CD4-positive, CD25-positive, alpha-beta regulatory T cell (primary cell): ENCODE data around the gene ELMO1. TPM values are rescaled to one million over a fixed set of nuclear protein-coding genes. Genes with fewer than 3 reads are reported as not detected.

Experiments used
- ATAC-seq, 2 donors: fragments of 150-1000 bp; cut with Tn5 transposase; one replicate each; pipeline ENCODE4 v1.10.0; 2021; ENCODE audit warnings: low read depth in 2 of 2, moderate number of reproducible peaks in 2 of 2, moderate library complexity in 1 of 2
- DNase-seq, 3 donors: peaks; one replicate each; pipeline versions ENCODE4 v3.0.0 to v3.0.0-alpha.2; 2012 to 2022; ENCODE audit warnings: mixed read lengths in 1 of 3
- H3K27ac ChIP-seq: one replicate; pipeline ENCODE4 v1.7.0; 2013; ENCODE audit warnings: mild to moderate bottlenecking, low read length; ENCODE audit not compliant: insufficient read depth, poor library complexity, severe bottlenecking
- H3K27me3 ChIP-seq: one replicate; pipeline ENCODE4 v1.7.0; 2013; ENCODE audit warnings: low read length; ENCODE audit not compliant: control insufficient read depth, insufficient read depth
- H3K36me3 ChIP-seq: one replicate; pipeline ENCODE4 v1.7.0; 2013; ENCODE audit warnings: mild to moderate bottlenecking, low read length, moderate library complexity; ENCODE audit not compliant: control insufficient read depth, insufficient read depth
- H3K4me1 ChIP-seq: 2 replicates; pipeline ENCODE4 v1.7.0; 2013; ENCODE audit warnings: mild to moderate bottlenecking, low read length; ENCODE audit not compliant: insufficient read depth, control insufficient read depth, poor library complexity, severe bottlenecking
- H3K4me3 ChIP-seq: one replicate; pipeline ENCODE4 v1.7.0; 2013; ENCODE audit warnings: low read depth, mild to moderate bottlenecking, low read length, moderate library complexity
- H3K9me3 ChIP-seq, 2 experiments: 1 replicate in 1 of 2; 2 replicates in 1 of 2; pipeline ENCODE4 v1.7.0; 2013; ENCODE audit warnings: low read length in 2 of 2, mild to moderate bottlenecking in 1 of 2, moderate library complexity in 1 of 2; ENCODE audit not compliant: control insufficient read depth in 2 of 2
- H3K27ac Mint-ChIP-seq, 3 donors: one replicate each; pipeline ENCODE4 v1.8.0; 2020 to 2022; ENCODE audit warnings: mild to moderate bottlenecking in 3 of 3, mixed read lengths in 3 of 3, moderate library complexity in 2 of 3
- H3K27me3 Mint-ChIP-seq: one replicate; pipeline ENCODE4 v1.8.0; 2022; ENCODE audit warnings: mild to moderate bottlenecking, mixed read lengths
- H3K36me3 Mint-ChIP-seq: one replicate; pipeline ENCODE4 v1.8.0; 2020; ENCODE audit warnings: mixed read lengths
- H3K4me1 Mint-ChIP-seq, 4 donors: one replicate each; pipeline ENCODE4 v1.8.0; 2020 to 2022; ENCODE audit warnings: mixed read lengths in 4 of 4, mild to moderate bottlenecking in 1 of 4
- H3K4me3 Mint-ChIP-seq, 4 donors: one replicate each; pipeline ENCODE4 v1.8.0; 2020 to 2022; ENCODE audit warnings: mild to moderate bottlenecking in 4 of 4, mixed read lengths in 4 of 4, moderate library complexity in 3 of 4
- H3K9me3 Mint-ChIP-seq, 7 donors: one replicate each; pipeline ENCODE4 v1.8.0; 2020 to 2022; ENCODE audit warnings: mixed read lengths in 7 of 7, mild to moderate bottlenecking in 3 of 7, moderate library complexity in 2 of 7
- polyA plus RNA-seq, 4 donors: library from polyadenylated mRNA; unstranded; fragments of 300-500 nt; fragmentation: Illumina TruSeq; gene quantifications; one replicate each; pipeline ENCODE4 v1.2.3, GENCODE V29; 2021
- total RNA-seq: library from RNA; stranded (reverse); gene quantifications from one replicate; pipeline ENCODE4 v1.2.3, GENCODE V29; 2022

ELMO1 gene
- total and polyA plus RNA-seq, 5 donors from 2014 or later = 39.5 to 162 (median 53.5) TPM

DNA sequence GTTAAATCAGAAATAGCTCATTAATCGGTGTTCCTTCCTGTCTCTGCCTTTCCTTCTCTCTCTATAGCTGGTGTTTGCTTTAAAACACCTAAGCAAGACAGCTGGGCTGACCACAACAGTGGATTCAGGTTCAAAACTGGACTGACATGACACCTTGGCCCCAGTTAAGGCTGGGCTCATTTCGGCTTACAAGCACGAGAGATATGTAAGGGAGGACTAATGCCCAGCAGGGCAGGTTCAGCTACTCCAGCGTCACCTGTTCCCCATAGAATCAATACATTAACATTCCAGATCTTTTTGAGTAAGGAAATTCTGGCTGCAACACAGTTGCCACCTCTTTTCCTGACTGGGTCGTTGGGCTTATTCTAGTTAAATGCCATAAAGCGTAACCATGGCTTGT lies 401.4 kb downstream of the ELMO1 start:
- Histone ChIP-seq H3K27me3 (no peaks in the 10 kb centered on the region), H3K9me3 (no peaks in the 10 kb centered on the region), H3K27ac (no peak overlapping the region), H3K36me3 (peaks cover 3% of the 10 kb centered on the region), H3K4me3 (no peak overlapping the region), H3K4me1 (no peaks in the 10 kb centered on the region)
- Mint-ChIP-seq H3K27ac (peak overlapping the region in 2 of 3 donors; percentile 23 to 36), H3K9me3 (peaks cover 0 to 4% (median 0%) of the 10 kb centered on the region in 7 donors), H3K4me3 (no peak overlapping the region), H3K36me3 (peaks cover 33% of the 10 kb centered on the region), H3K4me1 (peaks cover 2 to 27% (median 17%) of the 10 kb centered on the region in 4 donors), H3K27me3 (no peaks in the 10 kb centered on the region)
- DNase-seq (no peak), ATAC-seq (no peak)

DNA sequence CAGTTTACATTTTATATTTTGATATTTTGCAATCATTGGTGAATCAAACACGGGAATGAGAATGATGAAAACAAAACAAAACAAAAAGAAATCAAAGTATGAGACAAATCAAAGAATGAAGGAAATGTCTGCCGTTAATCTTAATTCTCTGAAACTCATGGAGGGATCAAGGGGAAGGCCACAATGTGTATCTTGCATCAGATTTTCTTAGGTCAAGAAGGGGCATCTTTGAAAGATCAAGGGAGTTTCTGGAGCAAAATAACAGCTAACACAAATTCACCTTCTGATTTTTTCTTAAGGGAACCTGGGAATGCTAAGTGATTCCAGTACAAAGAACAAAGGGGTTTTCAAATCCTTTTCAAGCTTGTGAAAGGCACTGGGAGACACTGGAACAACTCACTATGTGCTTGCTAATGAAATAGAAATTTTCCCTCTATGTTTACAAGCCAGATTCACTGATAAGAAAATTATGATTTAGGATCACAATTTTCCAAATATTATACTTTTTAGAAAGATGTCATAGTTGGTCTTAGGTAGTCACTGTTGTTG lies 402.1 kb downstream of the ELMO1 start:
- DNase-seq = no peak
- Mint-ChIP-seq H3K27ac (peak overlapping the region in 2 of 3 donors; percentile 9 to 36), H3K27me3 (no peaks in the 10 kb centered on the region), H3K9me3 (peaks cover 0 to 4% (median 0%) of the 10 kb centered on the region in 7 donors), H3K4me3 (no peak overlapping the region), H3K4me1 (peaks cover 0 to 23% (median 14%) of the 10 kb centered on the region in 4 donors), H3K36me3 (peaks cover 39% of the 10 kb centered on the region)
- Histone ChIP-seq H3K27me3 (no peaks in the 10 kb centered on the region), H3K27ac (no peak overlapping the region), H3K4me3 (no peak overlapping the region), H3K9me3 (no peaks in the 10 kb centered on the region), H3K4me1 (no peaks in the 10 kb centered on the region), H3K36me3 (peaks cover 3% of the 10 kb centered on the region)
- no peak for ATAC-seq

DNA sequence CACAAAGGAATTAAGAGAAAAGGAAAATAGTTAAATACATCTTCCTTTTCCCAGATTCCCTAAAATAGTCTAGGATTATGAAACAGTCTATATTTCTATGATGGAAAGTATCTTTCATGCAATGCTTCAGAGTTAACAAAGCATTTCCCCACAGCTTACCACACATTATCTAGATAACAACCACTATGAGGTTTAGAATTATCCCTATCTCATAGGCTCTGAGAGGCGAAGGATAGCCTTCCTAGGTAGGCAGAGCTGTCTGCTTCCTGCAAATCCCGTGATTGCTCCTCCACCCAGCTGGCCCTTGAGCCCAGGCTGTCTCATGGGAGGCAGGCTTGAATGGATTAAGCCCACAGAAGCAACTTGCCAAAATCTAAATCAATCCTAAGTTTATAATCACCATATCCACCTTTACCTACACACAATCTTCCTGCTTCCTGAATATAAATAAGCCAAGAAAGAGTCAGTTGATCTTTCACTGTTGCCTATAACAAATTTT lies 402.9 kb downstream of the ELMO1 start:
- H3K4me1 Mint-ChIP-seq = peaks cover 0 to 23% (median 17%) of the 10 kb centered on the region in 4 donors
- Histone ChIP-seq H3K4me1 (no peaks in the 10 kb centered on the region), H3K27ac (no peak overlapping the region), H3K36me3 (peaks cover 9% of the 10 kb centered on the region), H3K4me3 (no peak overlapping the region), H3K9me3 (no peaks in the 10 kb centered on the region), H3K27me3 (no peaks in the 10 kb centered on the region)
- DNase-seq (no peak), ATAC-seq (no peak)
- peaks cover 0 to 8% (median 0%) of the 10 kb centered on the region in 7 donors for H3K9me3 Mint-ChIP-seq
- H3K27me3 Mint-ChIP-seq = no peaks in the 10 kb centered on the region
- peak overlapping the region in 1 of 3 donors; percentile 36 for H3K27ac Mint-ChIP-seq
- peaks cover 41% of the 10 kb centered on the region for H3K36me3 Mint-ChIP-seq
- H3K4me3 Mint-ChIP-seq = no peak overlapping the region

DNA sequence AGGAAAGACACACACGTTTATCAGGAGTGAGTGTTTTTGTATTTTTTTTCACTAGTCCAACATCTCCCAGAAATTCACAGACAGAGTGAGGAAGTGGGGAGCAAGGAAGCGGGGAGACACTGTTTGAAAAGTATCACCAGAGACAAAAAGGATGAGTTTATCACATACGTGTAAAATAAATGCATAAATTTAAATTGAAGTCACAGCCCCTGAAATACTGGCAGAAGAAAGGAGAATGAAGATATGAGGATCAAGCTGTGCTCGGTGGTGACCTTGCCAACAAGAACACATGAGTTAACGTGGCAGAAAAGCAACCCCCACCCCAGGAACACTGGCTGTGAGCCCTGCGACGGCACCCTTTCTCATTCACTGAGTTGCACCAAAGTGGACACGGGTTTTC lies 407.2 kb downstream of the ELMO1 start:
- DNase-seq = no peak
- H3K4me1 ChIP-seq = no peaks in the 10 kb centered on the region
- H3K36me3 ChIP-seq = peaks cover 27% of the 10 kb centered on the region
- H3K9me3 ChIP-seq = peaks cover 10 to 11% of the 10 kb centered on the region in 2 experiments
- no peak overlapping the region for H3K27ac ChIP-seq
- Mint-ChIP-seq H3K27me3 (no peaks in the 10 kb centered on the region), H3K27ac (no peak overlapping the region), H3K36me3 (peaks cover 60% of the 10 kb centered on the region), H3K9me3 (peaks cover 0 to 23% (median 5%) of the 10 kb centered on the region in 7 donors), H3K4me3 (no peak overlapping the region), H3K4me1 (peaks cover 0 to 15% (median 11%) of the 10 kb centered on the region in 4 donors)
- no peak overlapping the region for H3K4me3 ChIP-seq
- ATAC-seq = no peak
- H3K27me3 ChIP-seq = no peaks in the 10 kb centered on the region

DNA sequence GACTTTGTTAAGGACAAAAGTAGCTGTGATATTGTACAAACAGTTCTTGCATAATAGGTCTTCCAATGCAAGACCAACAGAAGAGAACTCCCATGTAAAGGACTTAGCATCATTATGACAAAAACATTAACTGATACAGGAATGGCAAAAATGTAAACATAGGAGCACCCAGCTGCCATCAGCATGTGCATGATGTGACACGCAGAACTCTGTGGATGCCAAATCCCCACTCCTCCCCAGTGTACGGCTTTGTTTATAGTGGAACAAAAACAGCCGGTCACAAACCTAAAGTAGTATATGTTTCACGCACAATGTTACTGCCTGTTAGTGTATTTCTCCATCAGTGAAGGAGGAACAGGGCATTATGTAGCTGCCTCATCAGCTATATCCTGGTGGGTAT lies 408.3 kb downstream of the ELMO1 start:
- Mint-ChIP-seq H3K36me3 (peaks cover 62% of the 10 kb centered on the region), H3K4me3 (no peak overlapping the region), H3K9me3 (peaks cover 0 to 23% (median 5%) of the 10 kb centered on the region in 7 donors), H3K4me1 (peaks cover 0 to 11% (median 8%) of the 10 kb centered on the region in 4 donors), H3K27ac (no peak overlapping the region), H3K27me3 (no peaks in the 10 kb centered on the region)
- H3K4me3 ChIP-seq = no peak overlapping the region
- peaks cover 10 to 11% of the 10 kb centered on the region in 2 experiments for H3K9me3 ChIP-seq
- no peaks in the 10 kb centered on the region for H3K27me3 ChIP-seq
- DNase-seq (no peak), ATAC-seq (no peak)
- H3K27ac ChIP-seq = no peak overlapping the region
- no peaks in the 10 kb centered on the region for H3K4me1 ChIP-seq
- peaks cover 27% of the 10 kb centered on the region for H3K36me3 ChIP-seq

DNA sequence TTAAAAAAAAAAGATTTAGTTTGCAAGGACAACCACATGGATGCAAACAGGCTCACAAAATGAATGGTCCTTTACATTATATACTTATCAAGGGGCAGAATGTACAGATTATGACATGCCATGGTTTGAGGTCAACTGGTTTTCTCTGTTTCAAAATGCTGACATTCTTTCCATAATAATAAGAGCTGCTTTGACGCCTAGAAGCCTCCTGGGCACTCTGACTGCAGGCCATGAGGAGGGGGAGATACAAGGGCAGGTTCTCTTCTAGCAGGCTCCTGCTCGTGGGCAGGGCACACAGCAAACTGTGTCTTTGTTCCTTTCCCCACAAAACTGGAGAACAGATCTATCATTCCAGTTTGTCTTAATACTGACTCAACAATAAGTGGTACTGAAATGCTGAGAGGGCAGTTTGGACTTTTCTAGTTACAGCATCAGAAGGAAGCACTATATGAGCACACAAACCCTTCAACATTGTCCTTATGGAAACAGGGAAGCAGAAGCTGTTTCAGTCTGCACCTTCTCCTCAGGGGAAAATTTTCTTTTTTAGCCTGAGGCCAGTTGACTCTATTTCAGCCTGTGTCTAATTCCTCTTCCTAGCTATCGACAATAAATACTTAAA lies 409.4 kb downstream of the ELMO1 start:
- no peak for DNase-seq
- Mint-ChIP-seq H3K9me3 (peaks cover 0 to 23% (median 4%) of the 10 kb centered on the region in 7 donors), H3K27ac (no peak overlapping the region), H3K4me3 (no peak overlapping the region), H3K27me3 (no peaks in the 10 kb centered on the region), H3K4me1 (peaks cover 0 to 10% (median 7%) of the 10 kb centered on the region in 4 donors), H3K36me3 (peaks cover 59% of the 10 kb centered on the region)
- no peak overlapping the region for H3K27ac ChIP-seq
- H3K4me1 ChIP-seq = no peaks in the 10 kb centered on the region
- peaks cover 27% of the 10 kb centered on the region for H3K36me3 ChIP-seq
- H3K4me3 ChIP-seq = no peak overlapping the region
- no peaks in the 10 kb centered on the region for H3K27me3 ChIP-seq
- peaks cover 10 to 11% of the 10 kb centered on the region in 2 experiments for H3K9me3 ChIP-seq
- no peak for ATAC-seq

DNA sequence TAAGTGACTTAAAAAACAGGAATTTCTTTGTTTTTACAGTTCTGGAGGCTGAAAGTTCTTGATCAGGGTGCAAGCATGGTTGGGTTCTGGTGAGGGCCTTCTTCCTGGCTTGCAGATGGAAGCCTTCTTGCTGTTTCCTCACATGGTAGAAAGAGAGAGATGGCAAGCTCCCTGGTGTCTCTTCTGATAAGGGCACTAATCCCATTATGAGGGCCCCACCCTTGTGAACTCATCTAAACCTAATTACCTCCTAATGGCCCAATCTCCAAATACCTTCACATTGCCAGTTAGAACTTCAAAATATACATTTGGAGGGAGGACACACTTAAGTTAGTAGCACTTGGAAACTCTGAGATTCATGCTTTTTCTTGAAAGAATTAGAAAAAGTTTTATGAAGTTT lies 410.0 kb downstream of the ELMO1 start:
- Mint-ChIP-seq H3K27ac (no peak overlapping the region), H3K27me3 (no peaks in the 10 kb centered on the region), H3K9me3 (peaks cover 0 to 23% (median 4%) of the 10 kb centered on the region in 7 donors), H3K4me3 (no peak overlapping the region), H3K36me3 (peaks cover 60% of the 10 kb centered on the region), H3K4me1 (peaks cover 3 to 10% (median 6%) of the 10 kb centered on the region in 4 donors)
- DNase-seq (no peak), ATAC-seq (no peak)
- H3K36me3 ChIP-seq = peaks cover 27% of the 10 kb centered on the region
- peaks cover 10 to 11% of the 10 kb centered on the region in 2 experiments for H3K9me3 ChIP-seq
- no peak overlapping the region for H3K4me3 ChIP-seq
- H3K27ac ChIP-seq = no peak overlapping the region
- H3K4me1 ChIP-seq = no peaks in the 10 kb centered on the region
- no peaks in the 10 kb centered on the region for H3K27me3 ChIP-seq
